Eye (tissue), 1 donor: ENCODE data around the gene WIPF3.

Experiments used
- DNase-seq: peaks from one replicate; pipeline ENCODE4 v3.0.0-alpha.2; 2015

Gene WIPF3

DNA sequence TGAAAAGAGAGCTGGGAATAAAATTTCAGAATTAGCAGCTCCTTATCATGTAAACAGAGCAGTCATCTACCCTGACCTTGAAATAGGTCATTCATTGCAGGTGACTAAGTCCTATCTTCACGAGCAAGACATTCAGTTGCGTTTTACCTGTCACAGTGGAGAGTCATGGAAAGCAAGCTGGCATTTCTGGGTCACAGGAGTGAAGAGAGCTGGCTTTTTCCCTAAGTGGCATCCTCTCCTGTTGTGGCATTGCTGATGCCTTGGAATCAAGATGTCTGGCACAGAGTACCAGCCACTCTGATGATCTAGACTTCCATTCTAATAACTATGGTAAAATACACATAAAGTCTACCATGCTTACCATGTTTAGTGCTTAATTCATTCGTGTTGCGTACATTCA lies 112.5 kb downstream of the WIPF3 start:
- DNase-seq: no peak

DNA sequence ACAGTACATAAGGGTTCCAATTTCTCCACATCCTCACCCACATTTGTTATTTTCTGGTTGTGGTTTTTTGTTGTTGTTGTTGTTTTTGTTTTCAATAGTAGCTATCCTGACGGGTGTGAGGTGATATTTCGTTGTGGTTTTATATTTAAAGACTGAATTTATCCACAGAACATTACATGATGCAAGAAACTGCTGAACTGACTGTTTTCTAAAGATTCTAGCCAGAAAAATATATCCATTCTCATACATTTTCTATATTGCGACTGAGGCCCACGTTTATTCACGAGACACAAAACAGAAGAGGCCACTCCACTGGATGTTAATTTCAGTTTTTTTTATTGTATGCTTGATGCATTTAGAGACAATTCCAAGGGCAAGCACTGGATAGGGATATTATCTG lies 113.5 kb downstream of the WIPF3 start:
- no peak for DNase-seq

DNA sequence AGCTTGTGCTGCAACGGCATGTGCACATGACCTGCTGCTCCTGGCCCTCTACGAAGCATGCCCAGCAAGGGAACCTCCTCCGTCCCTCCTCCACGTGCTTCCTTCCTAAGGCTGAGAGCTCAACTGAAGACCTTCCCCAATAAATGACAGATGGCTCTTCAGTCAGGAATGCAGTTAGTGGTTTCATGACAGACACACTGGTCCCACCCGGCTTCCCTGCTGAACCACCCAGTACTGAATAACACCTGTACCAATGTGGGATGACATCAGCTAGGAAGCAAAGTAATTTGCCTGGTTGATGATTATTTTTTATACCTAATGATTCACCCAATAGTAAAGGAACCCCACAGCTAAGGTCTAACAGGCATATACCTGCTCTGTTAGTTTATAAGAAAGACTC lies 114.2 kb downstream of the WIPF3 start:
- no peak for DNase-seq

DNA sequence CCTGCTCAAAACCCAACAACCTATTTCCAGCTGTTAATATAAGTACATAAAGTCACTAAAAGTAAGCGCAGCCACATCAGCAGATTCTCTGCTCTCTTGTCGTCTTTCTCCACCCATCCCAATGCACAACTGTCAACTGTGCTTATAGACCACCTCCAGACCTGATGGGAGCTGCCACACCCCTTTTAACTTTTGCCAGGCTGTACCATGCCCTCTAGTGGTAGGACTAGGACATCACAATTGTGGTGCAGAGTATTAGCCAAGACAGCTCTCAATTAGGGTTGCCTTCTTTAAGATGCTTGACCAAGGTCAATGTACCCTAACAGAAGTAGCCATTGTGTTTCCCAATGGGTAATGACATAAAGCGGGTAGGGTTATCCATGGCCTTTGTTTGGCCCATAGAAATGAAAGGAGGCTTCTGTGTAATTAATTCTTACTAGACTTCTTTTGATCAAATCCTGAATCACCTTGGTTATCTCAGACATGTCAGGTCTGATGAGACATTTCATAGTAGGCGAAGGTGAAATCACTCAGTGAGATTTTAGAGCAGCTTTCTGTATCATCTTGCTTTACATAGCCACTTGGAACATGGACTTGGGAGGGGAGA lies 115.2 kb downstream of the WIPF3 start:
- DNase-seq: peak; percentile 83

DNA sequence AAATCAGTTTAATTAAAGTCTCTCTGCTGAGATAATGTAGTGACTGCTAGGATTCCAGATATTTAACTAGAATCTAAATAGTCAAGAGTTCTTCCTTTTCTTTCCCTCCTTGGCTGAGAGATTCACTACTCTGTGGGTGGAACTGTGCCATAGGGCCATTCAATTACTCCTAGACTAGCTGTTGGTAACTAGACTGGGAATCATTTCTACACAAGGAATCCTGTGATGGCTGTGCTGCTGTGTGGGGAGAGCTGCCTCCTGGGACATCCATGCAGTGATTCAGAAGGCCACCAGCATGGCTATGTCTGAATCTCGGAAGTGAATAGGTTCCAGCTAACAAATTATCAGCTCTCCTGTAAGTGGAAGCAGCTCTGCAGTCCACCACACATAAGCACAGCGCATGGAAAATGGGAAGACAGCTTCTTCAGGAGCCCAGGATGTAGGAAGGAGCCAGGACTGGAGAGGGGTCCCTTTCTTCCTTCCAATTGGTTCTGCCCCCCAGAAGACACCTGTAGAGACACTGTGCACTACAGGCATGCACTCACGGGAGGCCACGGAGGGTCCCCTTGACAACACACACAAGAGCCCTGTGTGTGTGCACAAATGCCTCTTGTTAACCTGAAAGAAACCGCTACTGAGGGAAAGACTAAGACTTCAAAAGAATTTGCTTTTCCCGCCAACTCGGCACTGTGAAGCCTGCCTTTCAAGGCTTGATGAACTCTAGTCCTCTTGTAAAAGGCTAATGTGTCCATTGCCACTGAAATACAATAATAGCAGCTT lies 116.8 kb downstream of the WIPF3 start:
- DNase-seq: no peak

DNA sequence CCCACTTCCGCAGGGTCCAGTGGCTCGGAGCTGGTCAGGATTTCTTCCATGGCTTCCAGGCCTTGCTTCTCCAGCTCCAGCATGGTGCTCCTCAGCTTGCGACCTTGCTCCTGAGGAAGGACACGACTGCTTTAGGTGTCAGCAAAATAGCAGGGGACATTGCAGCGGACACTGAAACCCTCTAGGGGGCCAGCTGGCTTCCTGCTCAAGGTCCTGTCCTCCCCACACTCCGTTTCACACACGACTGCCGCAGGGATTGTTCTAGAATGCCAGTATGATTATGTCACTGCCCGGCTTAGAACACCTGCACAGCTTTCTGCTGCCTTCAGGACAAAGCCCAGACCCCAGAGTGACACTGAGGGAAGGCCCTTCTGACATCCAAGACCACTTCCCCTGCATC lies 117.7 kb downstream of the WIPF3 start:
- DNase-seq: no peak

DNA sequence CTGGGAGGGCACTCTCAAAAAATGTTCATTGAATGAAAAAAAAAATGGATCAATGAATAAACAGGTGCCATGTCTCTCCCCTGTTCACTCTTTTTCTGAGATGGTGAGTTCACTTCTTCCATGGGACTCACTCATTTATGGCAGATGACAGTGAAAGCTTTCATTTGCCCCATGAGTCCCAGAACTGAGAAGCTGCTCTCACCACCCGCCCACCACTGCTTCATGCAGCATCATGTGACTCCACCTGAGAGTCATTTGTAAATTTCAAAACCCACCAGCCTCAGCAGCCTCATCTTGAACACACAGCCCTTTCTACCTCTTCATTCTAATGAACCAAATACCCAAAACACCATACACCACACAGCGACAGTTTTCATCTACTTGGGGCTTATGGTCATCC lies 118.4 kb downstream of the WIPF3 start:
- DNase-seq: no peak

DNA sequence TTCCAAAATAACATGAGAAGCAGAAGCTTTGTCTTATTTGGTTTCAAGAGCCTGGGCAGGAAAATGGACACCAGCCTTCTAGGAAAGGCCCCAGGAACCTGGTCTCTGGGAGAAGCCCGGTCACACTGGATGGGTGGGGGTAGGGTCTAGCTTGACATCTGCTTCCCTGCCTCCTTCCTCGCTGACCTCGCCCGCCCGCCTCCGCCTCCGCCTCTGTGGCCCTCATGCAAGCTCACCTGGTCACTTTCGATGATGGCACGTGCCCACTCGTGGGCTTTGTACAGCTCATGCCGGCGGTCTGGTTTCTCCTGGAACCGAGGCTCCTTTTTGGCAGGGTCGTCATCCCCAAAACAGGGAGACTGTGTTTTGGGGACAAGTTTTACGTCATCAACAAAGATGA lies 119.9 kb downstream of the WIPF3 start:
- DNase-seq: no peak

DNA sequence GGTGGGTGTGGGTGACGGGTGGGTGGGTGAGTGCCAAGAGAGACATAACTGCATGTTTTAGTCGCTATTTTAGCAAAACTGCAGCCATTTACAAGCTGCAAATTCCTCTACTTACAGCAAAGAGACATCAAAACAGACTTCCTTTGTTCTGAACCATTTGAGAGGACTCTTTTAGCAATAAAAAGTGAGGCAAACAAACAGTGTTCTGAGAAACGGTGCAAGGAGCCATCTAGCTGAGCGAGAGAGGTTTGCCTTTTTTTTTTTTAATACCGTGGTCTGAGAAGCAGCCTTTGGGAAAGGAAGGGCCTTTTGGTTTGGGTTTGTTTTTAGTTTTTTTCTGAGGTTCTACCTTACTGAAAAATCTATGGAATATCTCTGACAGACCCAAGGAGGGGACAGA lies 120.4 kb downstream of the WIPF3 start:
- no peak for DNase-seq

DNA sequence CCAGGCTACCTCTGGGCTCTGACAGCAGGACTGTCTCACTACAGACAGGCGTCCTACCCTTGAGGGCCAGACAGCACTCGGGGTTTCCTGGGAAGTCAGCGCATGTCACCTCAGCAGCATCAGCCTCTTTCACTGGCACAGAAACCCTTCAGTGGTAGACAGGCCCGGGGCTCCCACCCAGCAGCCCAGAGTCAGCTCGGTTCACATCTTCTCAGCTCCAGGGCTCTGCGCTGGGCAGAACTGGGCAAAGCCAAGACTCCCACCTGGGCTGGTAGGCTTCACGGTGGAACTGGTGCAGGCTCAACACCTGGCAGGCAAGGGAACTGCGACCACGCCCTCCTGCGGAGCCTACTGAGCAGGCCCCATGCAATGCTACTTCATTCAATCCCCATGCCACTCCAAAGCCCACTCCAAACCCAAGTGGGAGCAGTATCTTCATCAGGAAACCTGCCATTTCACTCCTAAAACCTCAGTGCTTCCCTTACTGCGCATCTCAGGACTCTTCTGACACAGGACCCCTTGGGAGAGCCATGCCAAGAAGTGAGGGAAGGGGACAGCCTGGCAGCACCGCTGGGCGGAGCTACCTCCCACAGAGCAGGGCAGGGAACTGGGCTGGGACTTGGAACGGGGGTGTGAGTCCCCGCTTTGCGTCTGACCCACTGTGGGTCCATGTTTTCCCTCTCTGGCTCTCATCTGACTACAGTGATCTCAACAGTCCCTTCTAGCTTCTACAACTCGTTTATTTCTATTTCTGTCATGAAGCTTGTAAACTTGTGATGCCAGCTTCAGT lies 122.9 kb downstream of the WIPF3 start:
- DNase-seq: no peak

DNA sequence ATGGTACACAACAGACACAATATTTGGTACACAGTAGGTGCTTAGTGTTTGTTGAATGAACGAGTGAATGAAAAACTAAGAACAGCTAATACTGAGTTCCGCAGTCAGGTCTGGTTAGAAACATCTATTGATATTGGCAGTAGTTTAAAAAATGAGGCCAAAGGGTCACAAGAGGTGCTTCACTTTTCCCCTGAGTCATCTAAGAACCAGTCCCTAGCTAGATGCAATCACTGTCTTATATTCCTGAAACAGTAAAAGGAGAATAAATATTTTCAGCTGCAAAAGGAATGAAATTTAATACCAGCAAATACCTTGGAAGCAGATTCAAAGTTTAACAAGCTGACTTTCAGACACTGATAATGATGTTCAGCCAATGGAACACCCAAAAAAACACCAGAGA lies 128.8 kb downstream of the WIPF3 start:
- DNase-seq: no peak

DNA sequence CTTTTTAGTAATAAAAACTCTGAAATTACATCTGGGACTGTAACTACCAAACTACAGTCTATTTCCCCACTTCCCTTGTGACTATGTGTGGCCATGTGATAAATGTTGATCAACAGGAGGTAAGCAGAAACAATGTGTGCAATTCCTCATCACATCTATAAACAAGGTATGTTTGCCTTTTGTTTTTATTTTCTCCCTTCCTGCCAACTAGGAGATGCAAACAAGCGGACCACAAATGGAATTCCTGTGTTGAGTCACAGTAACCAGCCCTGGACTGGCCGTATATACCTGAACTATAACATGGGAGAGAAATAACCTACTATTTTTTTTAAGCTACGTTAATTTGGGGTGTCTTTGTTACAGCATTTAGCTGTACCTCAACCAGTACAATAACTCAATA lies 130.8 kb downstream of the WIPF3 start:
- DNase-seq: no peak

DNA sequence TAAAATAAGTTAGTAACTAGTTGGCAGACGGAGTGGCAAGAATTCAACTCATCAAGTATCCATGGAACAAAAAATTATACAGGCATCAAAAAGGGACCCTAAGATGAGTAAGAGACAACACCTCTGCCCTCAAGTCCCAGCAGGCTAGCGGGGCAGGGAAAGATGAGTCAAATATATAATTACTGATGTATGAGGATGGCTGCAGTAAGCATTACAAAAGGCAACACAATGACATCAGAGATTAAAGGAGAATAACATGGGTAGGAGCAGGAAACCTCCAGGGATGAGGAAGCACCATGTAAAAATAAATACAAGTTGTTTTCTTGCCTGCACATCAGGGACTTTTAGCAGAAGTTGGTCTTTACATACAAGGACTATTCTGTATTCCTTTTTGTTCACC lies 133.9 kb downstream of the WIPF3 start:
- no peak for DNase-seq

DNA sequence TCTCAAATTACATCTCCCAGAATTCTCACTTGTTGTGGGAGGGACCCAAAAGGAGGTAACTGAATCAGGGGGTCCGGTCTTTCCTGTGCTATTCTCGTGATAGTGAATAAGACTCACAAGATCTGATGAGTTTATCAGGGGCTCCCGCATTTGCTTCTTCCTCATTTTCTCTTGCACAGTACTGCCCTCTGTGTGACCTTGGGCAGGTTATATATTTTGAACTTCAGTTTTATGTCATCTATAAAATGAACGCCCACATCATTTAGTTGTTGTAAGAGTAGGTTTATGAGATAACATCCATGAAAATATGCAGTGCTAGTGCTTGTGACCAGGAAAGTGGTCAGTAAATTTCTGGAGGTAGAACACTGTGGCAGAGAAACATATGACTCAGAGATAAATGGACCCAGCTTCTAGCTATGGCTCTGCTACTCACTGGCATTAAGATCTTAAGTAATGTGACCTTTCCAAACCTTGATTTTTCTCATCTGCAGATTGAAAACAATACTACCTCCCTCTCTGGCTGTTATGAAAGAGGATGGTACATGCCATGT lies 139.0 kb downstream of the WIPF3 start:
- DNase-seq: no peak

DNA sequence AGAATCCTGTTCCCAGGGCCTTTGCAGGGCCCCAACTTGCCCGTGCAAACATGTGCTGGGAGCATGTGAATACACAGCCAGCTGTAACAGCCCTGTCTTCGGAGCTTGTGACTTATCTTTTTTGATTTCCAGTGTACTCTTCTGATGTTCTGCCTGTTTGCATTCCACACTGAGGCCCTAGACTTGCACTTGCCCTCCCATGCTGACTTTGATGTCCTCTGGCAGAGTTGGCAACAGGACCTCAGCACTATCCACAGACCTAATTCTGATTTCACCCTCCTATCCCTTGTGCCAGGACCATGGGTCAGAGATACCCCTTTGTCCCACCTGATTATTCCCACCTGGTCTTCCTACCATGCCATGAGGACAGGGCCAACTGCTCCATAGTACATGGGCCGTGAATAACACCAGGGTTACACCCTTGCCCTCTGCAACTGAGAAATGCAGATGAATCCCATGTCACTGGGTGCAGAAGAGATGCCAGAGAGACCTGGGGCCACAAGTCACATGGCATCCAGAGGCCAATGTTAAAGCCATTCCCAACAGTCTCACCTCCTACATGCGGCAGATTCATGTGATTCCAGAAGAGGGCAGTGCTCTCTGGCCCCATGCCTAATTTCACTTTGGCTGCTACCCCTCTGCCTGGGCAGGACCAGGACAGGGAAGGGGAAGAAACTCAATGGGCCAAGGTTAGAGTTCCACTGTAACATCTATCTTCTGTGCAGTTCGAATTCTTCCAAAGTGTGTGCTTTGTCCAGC lies 140.3 kb downstream of the WIPF3 start:
- DNase-seq: no peak

DNA sequence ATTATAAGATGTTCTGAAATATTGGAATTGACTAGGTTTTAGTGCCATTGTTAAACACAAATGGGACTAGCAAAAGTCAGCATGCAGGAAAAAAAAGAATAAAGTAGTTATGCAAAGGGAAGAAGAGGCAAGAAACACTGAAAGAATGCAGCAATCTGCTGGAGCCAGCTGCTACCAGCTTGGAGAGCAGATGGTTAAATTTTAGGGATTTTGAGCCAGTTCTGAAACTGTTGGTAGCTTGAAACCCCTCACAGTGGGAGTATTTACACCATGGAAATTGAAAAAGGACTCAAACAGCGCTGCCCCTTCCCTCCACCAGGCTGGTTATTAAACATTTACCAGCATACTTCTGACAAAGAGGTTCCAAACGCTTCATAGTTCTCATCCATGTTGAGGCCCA lies 142.3 kb downstream of the WIPF3 start:
- DNase-seq: no peak

DNA sequence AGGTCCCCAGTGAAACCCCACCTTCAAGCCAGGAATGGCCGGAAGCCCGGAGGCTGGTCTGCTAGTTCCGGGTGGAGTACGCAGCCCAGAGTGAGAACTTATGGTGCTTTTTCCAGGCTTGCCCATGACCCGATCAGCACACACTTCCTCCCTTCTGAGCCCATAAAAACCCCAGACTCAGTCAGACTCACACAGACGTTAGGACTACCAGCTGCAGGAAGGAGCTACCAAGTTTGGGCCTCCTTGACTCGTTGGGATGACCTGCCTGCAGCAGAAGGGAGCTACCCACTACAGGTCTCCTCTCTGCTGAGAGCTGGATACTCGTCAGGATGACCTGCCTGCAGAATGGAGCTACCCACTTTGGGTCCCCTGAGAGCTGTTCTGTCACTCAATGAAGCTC lies 144.2 kb downstream of the WIPF3 start:
- DNase-seq: no peak

DNA sequence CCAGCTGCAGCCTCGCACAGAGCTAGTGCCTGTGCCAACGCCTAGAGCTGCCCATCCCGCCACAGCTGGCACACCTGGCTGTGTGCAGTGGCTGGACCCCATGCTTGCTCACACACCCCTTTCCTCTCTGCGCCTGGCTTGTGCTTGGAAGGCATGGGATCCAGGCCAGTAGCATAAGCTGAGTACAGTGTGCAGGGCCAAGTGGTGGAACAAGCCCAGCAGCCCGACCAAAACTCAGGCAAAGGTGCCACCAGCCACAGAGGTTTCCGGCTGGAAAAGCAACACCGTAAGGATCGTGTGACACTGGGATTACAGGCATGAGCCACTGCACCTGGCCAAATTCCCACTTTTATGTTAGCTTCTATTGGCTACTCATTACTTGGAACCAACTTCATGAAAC lies 144.9 kb downstream of the WIPF3 start:
- DNase-seq: no peak

DNA sequence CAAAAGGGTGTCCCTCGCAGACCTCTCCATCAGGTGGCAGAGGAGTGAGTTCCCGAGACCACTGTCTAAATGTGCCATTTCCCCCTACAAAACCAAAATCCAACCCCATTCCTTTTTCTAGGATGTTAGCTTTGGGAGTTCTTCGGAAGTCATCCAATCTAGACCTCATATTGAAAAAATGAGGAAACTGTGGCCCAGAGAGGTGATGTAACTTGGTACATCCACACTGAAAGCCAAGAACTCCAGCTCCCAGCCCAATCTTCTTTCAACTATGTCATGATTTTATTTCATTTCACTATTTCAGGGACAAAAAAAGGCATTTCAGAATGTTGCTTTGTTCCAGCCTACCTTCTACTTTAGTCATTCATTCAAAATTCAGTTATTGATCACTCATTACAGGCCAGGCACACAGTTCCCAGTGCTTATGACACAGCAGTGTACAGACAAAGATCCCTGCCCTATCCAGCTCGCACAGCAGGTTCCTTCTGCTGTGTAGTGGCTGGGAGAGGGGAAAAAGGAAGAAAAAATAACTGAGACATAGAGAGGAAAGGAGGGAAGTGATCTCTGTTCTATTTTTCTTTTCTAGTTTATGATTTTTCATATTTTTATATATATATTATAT lies 147.5 kb downstream of the WIPF3 start:
- no peak for DNase-seq

DNA sequence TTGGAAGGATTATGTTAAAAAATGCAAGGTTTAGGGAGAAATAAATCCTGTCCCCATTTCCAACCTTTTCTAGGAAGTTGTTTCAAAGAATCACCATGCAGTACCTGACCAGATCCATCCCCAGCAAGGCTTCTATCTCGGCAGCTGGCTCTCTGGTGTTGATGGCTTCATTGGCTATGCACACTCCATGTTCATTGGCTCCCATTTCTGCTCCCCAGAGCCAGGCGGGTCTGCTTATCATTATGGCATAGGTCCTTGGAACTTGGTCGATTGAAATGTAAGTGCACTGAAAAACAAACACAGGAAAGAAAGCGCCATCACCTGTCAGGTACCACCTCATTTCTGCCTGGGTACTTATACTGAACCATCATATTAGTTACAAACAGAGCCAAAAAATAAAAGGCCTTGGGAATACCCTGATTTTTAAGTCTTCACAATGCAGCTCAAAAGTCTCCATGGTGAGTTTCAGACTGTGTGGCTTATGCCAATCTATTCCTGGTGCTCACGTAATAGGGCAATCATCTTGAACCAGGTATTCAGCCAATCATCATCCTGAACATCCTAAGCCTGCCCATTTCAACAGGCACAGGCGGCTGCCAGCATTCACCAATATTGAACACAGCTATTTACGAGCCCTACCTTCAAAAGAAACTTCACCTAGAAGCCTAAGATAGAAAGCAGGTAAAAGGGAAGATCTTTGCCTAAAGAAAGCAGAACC lies 148.9 kb downstream of the WIPF3 start:
- DNase-seq: no peak

DNA sequence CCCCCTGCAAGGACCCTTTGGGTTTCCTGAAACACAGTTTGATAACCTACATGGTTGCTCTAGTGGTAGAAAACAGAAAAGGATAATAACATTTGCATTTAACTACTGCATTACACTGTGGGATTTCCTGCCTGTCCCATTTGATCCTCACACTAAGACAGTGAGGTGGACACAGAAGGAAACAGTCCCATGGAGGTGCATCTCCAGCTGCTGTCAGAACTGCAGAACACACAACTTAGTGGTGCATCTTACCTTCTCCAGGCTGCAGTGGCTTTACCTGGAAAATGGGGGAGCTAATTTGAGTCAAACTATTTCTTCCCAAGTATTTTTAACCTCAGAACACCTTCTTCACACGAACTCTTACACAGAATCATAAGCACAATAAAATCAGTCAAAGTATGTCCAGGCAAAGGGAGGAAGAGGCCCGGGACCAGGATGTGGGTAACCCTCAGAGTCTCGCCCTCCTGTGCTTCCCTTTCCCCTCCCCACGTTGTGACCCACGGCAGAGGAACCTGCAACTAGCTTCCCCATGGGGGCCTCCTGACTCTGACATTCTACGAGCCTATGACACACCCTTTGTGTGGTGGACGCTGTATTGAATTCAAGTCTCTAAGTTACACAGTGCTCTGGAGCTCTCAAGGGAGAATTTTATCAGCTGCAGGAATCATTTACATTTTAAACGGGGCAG lies 149.6 kb downstream of the WIPF3 start:
- DNase-seq: no peak
